Natural killer cell (primary cell): ENCODE data around the gene ZFP36L2. TPM values are rescaled to one million over a fixed set of nuclear protein-coding genes. Genes with fewer than 3 reads are reported as not detected.

Experiments
- ATAC-seq, 3 donors: fragments of 150-1000 bp in 2 of 3; fragments of 200-7000 bp in 1 of 3; cut with Tn5 transposase; 1 replicate in 1 of 3; 2 replicates in 2 of 3; pipeline ENCODE4 v1.10.0; 2021; ENCODE audit warnings: mild to moderate bottlenecking in 2 of 3, moderate library complexity in 2 of 3
- DNase-seq, 2 donors: peaks; one replicate each; pipeline versions ENCODE4 v3.0.0 to v3.0.0-alpha.2; 2013 to 2021; ENCODE audit warnings: mixed read lengths in 1 of 2
- H3K27ac ChIP-seq: one replicate; pipeline ENCODE4 v1.5.1; 2013; ENCODE audit warnings: mild to moderate bottlenecking, low read length
- H3K27me3 ChIP-seq: one replicate; pipeline ENCODE4 v1.6.1; 2013; ENCODE audit warnings: low read length; ENCODE audit not compliant: control insufficient read depth, insufficient read depth
- H3K36me3 ChIP-seq: one replicate; pipeline ENCODE4 v1.6.1; 2013; ENCODE audit warnings: low read length; ENCODE audit not compliant: control insufficient read depth, insufficient read depth
- H3K4me1 ChIP-seq: one replicate; pipeline ENCODE4 v1.6.1; 2013; ENCODE audit warnings: low read length; ENCODE audit not compliant: control insufficient read depth, insufficient read depth
- H3K4me3 ChIP-seq: one replicate; pipeline ENCODE4 v1.5.1; 2013; ENCODE audit warnings: low read length
- H3K9me3 ChIP-seq: one replicate; pipeline ENCODE4 v1.6.1; 2013; ENCODE audit warnings: low read length; ENCODE audit not compliant: control insufficient read depth, insufficient read depth
- H3K27ac Mint-ChIP-seq, 2 donors: one replicate each; pipeline ENCODE4 v1.8.0; 2022; ENCODE audit warnings: mild to moderate bottlenecking in 2 of 2, mixed read lengths in 2 of 2, moderate library complexity in 1 of 2
- H3K27me3 Mint-ChIP-seq, 2 donors: one replicate each; pipeline ENCODE4 v1.8.0; 2022; ENCODE audit warnings: low read depth in 2 of 2, mixed read lengths in 2 of 2
- H3K36me3 Mint-ChIP-seq: one replicate; pipeline ENCODE4 v1.8.0; 2022; ENCODE audit warnings: mixed read lengths
- H3K4me1 Mint-ChIP-seq, 2 donors: one replicate each; pipeline ENCODE4 v1.8.0; 2022; ENCODE audit warnings: mixed read lengths in 2 of 2
- H3K4me3 Mint-ChIP-seq: one replicate; pipeline ENCODE4 v1.8.0; 2022; ENCODE audit warnings: mild to moderate bottlenecking, moderate library complexity, mixed read lengths
- H3K9me3 Mint-ChIP-seq, 2 donors: one replicate each; pipeline ENCODE4 v1.8.0; 2022; ENCODE audit warnings: mixed read lengths in 2 of 2
- WGBS: methylation state at CpG from one replicate; pipeline ENCODE4 v1.1.7; 2013; ENCODE audit warnings: missing lambda C conversion rate; ENCODE audit not compliant: insufficient coverage; 5-methylcytosine and 5-hydroxymethylcytosine counted together
- intact Hi-C: fragments of 100-400 bp; cut with micrococcal nuclease; formaldehyde crosslinking; loops from one replicate; pipeline ENCODE4 v1.14.2; 2022
- total RNA-seq, 4 donors: library from RNA; stranded (reverse); fragments of 120-200 nt in 1 of 4; gene quantifications; one replicate each; pipeline versions ENCODE4 v1.2.3 to v1.2.4, GENCODE V29; 2013 to 2022
- TF ChIP-seq, protein P1 (sequence below): fragments of 200-600 bp; IDR thresholded peaks from one replicate; pipeline ENCODE4 v1.8.0; 2022; ENCODE audit warnings: antibody characterized with exemption

The ZFP36L2 gene
- total RNA-seq, 3 donors from 2014 or later (not counting 1 experiment from before 2014, with no cell fraction given) = 376 to 428 (median 418) TPM

DNA sequence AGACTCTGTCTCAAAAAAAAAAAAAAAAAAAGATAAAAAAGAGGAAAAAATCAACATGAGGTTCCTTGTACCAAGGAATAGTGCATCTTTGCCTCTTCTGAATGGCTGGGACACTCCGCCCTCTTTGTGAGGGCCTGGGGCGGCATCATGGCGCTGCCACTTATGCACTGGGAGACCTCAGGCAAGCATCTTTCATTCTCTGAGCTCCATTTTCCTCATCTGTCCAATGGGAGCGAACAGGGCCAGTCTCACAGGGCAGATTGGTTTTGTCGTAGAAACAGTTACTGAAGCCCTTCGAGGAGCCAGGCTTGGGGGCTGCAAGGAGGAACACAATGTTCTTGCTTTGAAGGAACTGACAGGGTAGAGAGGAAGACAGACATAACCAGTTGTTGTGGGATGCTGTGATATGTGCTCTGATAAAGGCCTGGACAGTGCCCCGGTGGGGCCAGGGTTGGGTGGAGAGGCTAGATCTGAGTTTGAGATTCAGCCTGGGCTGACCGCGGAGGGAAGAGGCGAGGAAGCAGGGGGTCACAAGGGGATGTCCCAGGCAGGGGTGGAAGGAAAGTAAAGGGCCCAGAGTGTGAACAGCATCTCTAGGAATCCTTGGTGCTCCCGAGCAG is 14.1 kb downstream of the ZFP36L2 start:
- H3K4me1 Mint-ChIP-seq = peaks cover 28 to 48% of the 10 kb centered on the region in 2 donors
- no peaks in the 10 kb centered on the region for H3K27me3 Mint-ChIP-seq
- H3K4me3 ChIP-seq = no peak overlapping the region
- ATAC-seq (peak in 2 of 3 donors; percentile 19 to 76), DNase-seq (no peak)
- no peaks in the 10 kb centered on the region for H3K36me3 Mint-ChIP-seq
- intact Hi-C loops = loop anchor here (2.0 kb wide), 1 partner anchor 16 kb away; no protein-coding TSS in a partner anchor
- H3K4me3 Mint-ChIP-seq = peak overlapping the region; percentile 62
- WGBS = 69% methylated on average over 11 of the region's 11 CpGs
- H3K9me3 ChIP-seq = no peaks in the 10 kb centered on the region
- H3K9me3 Mint-ChIP-seq = no peaks in the 10 kb centered on the region
- H3K36me3 ChIP-seq = no peaks in the 10 kb centered on the region
- H3K27ac Mint-ChIP-seq = peak overlapping the region; percentile 75 to 87
- H3K27me3 ChIP-seq = no peaks in the 10 kb centered on the region
- TF ChIP-seq, protein P1, sequence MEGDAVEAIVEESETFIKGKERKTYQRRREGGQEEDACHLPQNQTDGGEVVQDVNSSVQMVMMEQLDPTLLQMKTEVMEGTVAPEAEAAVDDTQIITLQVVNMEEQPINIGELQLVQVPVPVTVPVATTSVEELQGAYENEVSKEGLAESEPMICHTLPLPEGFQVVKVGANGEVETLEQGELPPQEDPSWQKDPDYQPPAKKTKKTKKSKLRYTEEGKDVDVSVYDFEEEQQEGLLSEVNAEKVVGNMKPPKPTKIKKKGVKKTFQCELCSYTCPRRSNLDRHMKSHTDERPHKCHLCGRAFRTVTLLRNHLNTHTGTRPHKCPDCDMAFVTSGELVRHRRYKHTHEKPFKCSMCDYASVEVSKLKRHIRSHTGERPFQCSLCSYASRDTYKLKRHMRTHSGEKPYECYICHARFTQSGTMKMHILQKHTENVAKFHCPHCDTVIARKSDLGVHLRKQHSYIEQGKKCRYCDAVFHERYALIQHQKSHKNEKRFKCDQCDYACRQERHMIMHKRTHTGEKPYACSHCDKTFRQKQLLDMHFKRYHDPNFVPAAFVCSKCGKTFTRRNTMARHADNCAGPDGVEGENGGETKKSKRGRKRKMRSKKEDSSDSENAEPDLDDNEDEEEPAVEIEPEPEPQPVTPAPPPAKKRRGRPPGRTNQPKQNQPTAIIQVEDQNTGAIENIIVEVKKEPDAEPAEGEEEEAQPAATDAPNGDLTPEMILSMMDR = no peak
- peaks cover 69% of the 10 kb centered on the region for H3K4me1 ChIP-seq
- H3K27ac ChIP-seq = peak overlapping the region; percentile 52

DNA sequence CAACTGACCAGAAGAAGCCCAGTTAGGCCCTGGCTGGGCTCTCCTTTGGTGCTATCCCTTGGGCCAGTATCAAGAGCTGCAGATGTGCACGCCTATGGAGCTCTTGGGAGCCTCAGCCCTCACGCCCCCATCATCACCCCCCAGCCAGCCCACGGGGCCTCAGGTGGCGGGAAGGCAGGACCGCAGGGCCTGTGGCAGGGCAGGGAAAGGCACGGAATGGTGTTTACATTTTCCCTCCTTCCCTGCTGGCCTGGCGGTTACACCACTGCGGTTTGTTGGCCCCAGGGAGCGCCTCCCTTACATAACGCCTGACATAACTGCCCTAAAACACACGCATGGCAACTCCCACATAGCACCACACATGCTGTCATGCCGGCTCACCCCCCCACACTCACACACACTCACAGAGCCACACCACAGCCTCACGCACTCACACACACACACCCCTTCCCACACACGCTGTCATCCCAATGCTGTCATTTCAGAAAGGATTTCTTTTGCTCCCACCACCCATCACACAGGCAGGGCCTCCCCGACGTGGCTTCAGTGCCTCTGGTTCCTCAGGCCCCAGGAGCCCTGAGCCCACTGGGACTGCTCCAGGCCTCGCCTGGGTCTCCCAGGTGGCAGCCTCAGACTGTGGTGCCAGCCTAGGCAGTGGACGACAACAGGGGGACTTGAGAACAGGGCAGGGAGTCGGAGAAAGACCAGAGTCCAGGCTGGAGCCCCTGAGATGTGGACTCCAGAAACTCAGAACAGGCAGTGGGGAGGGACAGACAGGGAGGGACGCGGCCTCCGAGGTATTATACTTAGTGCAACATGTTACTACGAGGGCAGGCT is 15.7 kb downstream of the ZFP36L2 start:
- H3K27ac Mint-ChIP-seq = peak overlapping the region; percentile 76
- no peaks in the 10 kb centered on the region for H3K9me3 ChIP-seq
- DNase-seq (peak; percentile 52 to 67), ATAC-seq (peak; percentile 65 to 90 (median 79))
- no peaks in the 10 kb centered on the region for H3K9me3 Mint-ChIP-seq
- no peaks in the 10 kb centered on the region for H3K27me3 ChIP-seq
- H3K27ac ChIP-seq = peak overlapping the region; percentile 38
- H3K36me3 Mint-ChIP-seq = no peaks in the 10 kb centered on the region
- no peak overlapping the region for H3K4me3 ChIP-seq
- H3K4me3 Mint-ChIP-seq = peak overlapping the region; percentile 43
- H3K4me1 ChIP-seq = peaks cover 54% of the 10 kb centered on the region
- peaks cover 28 to 44% of the 10 kb centered on the region in 2 donors for H3K4me1 Mint-ChIP-seq
- TF ChIP-seq, protein P1 = no peak
- 47% methylated on average over 23 of the region's 23 CpGs for WGBS
- H3K27me3 Mint-ChIP-seq = no peaks in the 10 kb centered on the region
- no peaks in the 10 kb centered on the region for H3K36me3 ChIP-seq
- intact Hi-C loops = loop anchor here (1.0 kb wide), 1 partner anchor 8 kb away; no protein-coding TSS in a partner anchor

DNA sequence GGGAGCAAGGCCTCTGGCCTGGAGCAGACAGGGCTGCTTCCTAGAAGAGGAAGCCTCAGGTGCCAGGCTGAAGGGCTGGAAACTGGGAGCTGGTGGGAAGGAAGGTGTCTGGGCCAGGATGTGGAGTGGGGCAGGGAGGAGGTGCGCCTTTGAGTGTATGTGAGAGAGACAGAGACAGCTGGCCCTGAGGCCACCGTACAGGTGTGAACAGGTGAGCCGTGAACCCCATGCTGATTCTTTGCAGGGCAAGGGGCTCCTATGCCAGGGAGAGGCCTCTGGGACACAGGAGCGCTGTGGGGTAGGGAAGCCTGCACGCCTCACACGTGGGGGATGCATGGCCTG is 16.3 kb downstream of the ZFP36L2 start:
- Mint-ChIP-seq H3K36me3 (no peaks in the 10 kb centered on the region), H3K27ac (peak overlapping the region; percentile 76), H3K4me1 (peaks cover 28 to 41% of the 10 kb centered on the region in 2 donors), H3K9me3 (no peaks in the 10 kb centered on the region), H3K4me3 (peak overlapping the region; percentile 32), H3K27me3 (no peaks in the 10 kb centered on the region)
- H3K36me3 ChIP-seq = no peaks in the 10 kb centered on the region
- no peak for ATAC-seq
- intact Hi-C loops = loop anchor here (1.0 kb wide), 1 partner anchor 8 kb away; no protein-coding TSS in a partner anchor
- no peaks in the 10 kb centered on the region for H3K27me3 ChIP-seq
- no peaks in the 10 kb centered on the region for H3K9me3 ChIP-seq
- DNase-seq = no peak
- TF ChIP-seq, protein P1 = no peak
- no peak overlapping the region for H3K27ac ChIP-seq
- peaks cover 54% of the 10 kb centered on the region for H3K4me1 ChIP-seq
- no peak overlapping the region for H3K4me3 ChIP-seq
- WGBS = 76% methylated on average over 6 of the region's 6 CpGs
